T-helper 2 cell treated with Interferon-gamma antibody and Interleukin-4, amounts not matched to agents 100 ng/mL and 5 ng/mL, for 36 hours (primary cell): ENCODE data around the gene TMEM245. TPM values are rescaled to one million over a fixed set of nuclear protein-coding genes. Genes with fewer than 3 reads are reported as not detected.

Experiments
- intact Hi-C: fragments of 100-400 bp; cut with micrococcal nuclease; formaldehyde crosslinking; loops from one replicate; pipeline ENCODE4 v1.15.1; 2023
- total RNA-seq: library from RNA; stranded (reverse); gene quantifications from 2 replicates; pipeline ENCODE4 v1.2.3, GENCODE V29; 2022

TMEM245 gene
- total RNA-seq = 29.8 and 33.5 TPM in 2 replicates

DNA sequence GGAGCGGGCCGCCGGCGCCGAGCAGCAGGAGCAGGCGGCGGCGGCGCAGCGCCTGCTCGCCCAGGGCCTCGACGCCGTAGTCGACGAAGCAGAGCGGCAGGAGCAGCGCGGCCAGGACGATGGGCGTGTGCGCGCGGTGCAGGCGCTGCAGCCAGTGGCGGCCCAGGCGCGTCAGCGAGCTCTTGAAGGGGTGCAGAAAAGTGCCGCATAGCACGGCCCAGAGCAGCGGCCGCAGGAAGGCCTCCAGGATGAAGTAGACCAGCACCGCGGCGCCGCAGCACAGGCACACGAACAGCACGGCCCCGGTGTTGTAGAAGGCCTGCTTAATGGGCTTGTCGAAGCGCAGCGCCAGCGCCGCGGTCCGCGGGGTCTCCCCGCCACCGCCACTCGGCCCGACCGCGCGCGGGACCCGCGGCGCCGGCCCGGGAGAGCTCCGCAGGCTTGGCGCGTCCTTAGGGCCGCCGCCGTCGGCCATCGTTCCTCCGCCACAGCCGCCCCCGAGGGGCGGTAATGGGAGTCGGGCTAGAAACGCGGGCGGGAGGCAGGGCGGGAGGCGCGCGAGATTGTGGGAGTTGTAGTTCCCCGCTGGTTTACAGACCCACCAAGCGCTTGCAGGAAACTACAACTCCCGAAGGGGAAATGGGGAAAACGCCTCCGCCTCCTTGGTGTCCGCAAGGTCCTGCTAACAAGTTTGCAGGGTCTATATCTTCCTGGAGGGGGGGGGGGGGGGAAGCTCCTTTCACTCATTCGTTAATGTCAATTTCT, at the start of gene TMEM245:
TSS of gene TMEM245 (minus strand) at position 509 of the 765 bp plus-strand sequence. CDS start at position 475, 34 bp downstream.
- intact Hi-C loops = loop anchor here (1.0 to 10.0 kb wide), 9 partner anchors 18 to 1035 kb away; partner anchors contain the start of genes ABITRAM, CTNNAL1, ELP1 and EPB41L4B

DNA sequence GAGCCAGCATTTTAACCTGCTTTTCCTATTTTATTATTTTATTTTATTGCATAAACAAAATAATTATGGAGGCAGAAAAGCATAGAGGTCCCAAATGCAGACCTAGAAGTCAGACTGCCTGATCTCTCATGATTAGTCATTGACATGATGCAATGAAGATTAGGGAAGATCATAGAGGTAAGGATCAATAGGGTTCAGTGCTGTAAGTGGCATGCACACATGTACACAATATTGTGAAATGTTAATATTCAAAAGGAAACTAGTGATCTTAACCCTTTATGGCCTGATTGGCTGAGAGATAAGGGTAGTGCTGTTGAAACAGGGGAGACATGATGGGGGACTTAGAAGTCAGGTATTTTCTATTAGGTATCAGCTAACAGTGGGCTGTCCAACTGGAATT, 48.4 kb upstream of the TMEM245 start:
- intact Hi-C loops = no loop called here

DNA sequence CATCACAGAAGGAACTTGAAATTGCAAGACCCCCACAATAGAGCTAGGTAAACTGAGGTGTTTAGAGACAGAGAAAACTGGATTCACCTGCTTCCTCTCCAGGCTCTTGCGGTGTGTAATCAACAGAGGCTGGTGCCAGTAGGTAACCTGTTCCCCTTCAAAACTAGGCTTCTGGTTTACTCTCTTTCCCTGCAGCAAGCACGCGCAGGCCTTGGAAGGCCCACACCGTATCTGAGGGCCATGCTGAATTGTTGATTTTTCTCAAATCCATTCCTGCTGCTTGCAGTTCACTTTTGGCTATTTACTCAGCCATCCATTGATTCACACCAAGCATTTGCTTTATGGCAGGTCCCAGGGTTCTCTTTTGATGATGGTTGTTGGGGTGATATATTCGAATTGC, 48.0 kb upstream of the TMEM245 start:
- intact Hi-C loops = no loop called here

DNA sequence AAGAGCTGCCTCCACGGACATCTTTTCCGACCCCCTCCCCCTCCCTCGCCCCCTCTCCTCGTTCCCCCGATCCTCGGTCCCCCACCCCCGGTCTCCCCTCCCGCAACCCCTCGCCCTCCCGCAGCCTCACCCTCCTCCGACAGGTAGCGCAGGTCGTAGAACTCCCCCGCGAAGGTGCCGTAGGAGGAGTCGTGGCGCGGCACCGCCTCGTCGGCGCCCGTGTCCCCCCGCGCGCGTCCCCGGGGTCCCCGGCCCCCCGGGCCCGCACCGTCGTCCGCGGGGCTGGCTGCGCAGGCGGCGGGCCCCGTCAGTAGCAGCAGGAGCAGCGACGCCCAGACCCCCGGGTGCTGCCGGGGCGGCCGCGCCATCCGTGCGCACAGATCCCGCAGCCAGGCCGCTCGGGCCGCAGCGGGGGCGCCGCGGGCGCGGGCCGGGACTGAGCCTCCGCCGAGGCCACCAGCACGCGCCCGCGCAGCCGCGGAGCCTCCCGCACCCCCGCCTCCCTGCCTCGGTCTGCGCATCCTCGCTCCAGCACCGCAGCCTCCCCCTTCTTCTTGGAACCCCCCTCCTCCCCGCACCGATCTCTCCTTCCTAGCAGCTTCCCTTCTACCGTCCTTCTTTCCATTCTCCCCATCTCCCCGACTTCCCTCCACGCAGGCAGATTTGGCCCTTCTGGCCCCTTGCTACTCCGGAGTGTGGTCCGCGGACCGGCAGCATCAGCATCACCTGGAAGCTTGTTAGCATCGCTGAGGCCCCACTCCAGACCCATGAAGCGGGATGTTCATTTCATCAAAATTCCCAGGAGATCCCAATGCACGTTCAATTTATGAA, 47.2 kb upstream of the TMEM245 start, which contains the start of gene FRRS1L:
TSS of gene FRRS1L (minus strand) at position 479 of the 831 bp plus-strand sequence. CDS start at position 368, 111 bp downstream.
- intact Hi-C loops = no loop called here

DNA sequence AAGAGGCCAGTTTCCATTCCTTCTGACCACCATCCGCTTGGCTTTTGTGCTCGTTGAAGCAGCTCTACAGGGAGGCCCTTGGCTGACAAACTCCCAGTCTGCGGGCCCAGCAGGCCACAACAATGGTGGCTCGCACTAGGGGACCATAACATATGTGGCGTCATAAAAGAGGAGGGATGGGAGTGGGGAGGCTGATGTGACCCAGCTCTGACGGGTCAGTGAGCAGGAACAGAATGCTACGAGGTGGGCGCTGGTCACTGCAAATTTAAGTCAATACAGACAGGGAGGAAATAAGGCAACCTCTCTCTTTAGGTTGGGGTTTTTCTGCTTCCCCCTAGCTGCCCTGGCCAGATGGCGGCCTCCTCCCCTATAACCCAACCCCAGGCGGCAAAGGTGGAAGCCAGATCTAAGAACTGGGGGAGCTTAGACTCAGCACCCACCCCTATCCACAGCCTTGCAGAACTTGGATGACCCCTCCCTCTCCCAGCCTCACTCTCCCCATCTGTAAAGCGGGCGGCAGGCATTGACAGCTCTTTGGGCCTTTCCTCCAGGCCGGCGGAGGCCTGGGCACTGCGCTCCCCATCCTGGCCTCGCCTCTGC, 46.5 kb upstream of the TMEM245 start:
- intact Hi-C loops = no loop called here

DNA sequence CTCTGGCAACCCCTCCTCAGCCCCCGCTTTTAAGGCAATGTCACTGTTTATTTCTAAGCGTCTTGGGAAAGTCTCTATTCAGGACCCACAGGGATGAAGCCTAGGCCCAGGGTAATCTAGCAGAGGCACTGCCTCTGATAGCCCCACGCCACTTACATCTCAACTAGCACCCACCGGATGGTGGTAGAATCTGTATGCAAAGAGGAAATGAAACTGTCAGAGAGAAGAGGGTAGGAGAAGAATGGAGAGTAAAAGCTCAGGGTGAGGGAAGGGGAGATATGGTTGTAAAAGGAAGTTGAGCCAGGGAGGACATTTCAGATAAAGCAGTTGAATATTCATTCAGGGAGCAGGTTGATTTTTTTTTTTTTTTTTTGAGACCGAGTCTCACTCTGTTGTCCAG, 44.3 kb upstream of the TMEM245 start:
- intact Hi-C loops = no loop called here

DNA sequence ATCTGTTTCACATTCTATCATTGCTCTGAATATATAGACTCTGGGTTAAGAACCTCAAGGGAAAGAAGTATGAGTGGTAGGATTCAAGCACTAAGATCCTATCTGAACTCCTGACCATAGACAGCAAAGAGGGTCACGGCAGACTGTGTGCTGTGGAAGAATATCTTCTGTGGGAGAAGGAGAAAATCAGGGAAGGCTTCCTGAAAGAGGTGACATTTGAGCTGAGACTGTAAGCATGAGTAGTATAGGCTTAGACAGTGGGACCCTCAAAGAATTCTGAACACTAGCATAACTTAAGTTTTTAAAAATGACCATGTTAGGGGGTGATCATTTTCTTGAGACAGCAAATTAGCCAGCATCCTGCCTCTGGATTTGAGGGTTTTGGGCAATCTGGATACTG, 43.4 kb upstream of the TMEM245 start:
- intact Hi-C loops = no loop called here

DNA sequence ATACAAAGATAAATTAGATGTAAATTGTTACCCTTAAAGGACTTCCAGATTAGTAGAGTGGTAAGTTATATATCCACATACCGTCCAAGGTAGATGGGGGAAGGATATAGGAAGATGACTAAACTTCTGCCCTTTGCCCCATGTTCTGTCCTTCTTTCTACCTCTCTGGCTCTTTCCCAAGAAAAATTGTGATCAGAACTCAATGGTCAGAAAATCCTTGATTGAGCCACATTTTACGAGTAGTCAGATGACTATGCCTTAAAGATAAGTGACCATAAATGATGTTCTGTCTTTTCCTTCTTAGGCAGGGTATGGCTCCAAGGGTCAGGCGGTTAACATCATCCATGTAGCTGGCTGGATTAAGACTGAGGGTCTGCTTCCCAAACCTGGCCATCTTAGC, 42.9 kb upstream of the TMEM245 start:
- intact Hi-C loops = no loop called here

DNA sequence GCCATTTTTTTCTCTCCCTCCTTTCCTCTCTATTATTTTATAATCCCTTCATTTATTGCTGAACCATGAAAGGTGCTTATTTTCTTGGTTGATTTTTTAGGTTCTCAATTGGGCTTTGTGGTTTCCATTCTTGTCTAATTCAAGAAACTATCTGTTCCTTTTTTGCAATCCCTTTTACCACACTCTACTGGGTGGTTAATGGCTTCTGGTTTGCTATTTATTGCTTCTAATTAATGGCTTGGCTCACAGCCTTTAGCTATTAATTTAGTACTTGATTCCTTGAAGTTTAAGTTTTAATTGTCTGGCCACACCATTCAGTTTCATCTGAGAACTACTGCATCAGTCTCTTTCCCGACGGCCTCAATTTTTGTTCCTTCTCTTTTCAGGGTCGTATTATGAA, 41.7 kb upstream of the TMEM245 start:
- intact Hi-C loops = no loop called here

DNA sequence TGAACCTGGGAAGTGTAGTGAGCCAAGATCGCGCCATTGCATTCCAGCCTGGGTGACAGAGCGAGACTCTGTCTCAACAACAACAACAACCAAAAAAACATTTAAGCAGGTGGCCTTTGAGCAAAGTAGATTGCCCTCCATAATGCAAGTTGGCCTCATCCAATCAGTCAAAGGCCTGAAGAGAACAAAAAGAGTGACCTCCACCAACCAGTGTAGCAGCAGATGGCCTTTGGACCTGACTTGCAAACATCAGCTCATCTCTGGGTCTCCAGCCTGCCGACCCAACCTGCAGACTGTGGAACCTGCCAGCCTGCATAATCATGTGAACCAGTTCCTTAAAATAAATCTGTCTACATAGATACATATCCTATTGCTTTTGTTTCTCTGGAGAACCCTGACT, 39.8 kb upstream of the TMEM245 start:
- intact Hi-C loops = no loop called here

DNA sequence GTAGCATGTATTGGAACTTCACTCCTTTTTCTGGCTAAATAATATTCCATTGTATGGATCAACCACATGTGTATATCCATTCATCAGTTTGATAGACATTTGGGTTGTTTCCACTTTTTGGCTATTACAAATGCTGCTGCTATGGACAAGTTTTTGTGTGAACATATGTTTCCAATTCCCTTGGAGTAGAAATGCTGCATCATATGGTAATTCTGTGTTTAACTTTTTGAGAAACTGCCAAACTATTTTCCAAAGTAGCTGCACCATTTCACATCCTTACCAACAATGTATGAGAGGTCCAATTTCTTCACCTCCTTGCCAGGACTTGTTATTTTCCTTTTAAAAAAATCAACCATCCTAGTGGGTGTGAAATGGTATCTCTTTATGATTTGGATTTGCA, 38.9 kb upstream of the TMEM245 start:
- intact Hi-C loops = no loop called here

DNA sequence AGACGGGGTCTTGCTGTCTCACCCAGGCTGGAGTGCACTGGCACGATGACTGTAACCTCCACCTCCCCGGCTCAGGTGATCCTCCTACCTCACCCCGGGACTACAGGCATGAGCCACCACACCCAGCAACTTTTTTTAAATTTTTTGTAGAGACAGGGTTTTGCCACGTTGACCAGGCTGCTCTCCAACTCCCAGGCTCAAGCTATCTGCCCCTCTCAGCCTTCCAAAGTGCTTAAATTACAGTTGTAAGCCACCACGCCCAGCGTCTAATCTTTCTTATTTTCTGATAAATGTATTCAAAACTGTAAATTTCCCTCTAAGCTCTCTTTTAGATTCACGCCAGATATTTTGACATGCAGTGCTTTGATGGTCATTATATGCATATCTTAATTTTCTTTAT, 37.0 kb upstream of the TMEM245 start:
- intact Hi-C loops = no loop called here

DNA sequence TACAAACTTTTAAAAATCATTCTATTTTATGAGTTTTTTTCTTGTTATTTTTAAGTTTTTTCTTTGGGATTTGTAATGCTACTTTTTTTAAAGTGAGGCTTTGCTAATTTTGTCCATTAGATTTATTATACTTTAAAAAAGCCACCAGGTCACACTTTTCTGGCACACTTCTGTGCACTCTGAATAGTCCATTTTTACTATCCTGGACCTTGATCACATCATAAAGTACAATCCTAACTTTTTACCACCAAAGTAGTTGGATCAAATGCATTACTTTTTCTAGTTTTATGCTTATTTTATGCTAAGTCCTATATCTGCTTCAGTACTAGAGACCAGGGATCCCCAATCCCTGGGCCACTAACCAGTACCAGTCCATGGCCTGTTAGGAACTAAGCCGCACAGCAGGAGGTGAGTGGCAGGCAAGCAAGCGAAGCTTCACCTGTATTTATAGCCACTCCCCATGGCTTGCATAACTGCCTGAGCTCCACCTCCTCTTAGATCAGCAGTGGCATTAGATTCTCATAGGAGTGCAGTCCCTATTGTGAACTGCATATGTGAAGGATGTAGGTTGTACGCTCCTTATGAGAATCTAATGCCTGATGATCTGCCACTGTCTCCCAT, 31.3 kb upstream of the TMEM245 start:
- intact Hi-C loops = no loop called here

DNA sequence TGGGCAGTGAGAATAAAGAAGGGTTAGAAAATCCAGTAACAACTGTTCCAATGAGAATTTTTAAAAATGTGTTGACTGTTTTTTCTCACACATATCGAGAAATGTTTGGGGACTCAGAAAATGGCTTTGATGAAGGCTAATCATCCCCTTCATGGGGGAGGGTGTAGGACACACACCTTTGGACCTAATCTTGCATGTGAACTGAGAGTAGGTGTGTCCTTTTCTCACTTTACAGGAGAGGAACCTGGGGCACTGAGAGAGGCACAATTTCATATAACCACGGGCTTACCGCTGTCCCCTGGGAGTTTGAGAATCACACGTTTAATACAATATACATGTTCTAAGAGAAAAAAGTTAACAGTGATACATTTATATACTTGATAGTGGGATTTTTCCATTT, 30.0 kb upstream of the TMEM245 start:
- intact Hi-C loops = no loop called here

DNA sequence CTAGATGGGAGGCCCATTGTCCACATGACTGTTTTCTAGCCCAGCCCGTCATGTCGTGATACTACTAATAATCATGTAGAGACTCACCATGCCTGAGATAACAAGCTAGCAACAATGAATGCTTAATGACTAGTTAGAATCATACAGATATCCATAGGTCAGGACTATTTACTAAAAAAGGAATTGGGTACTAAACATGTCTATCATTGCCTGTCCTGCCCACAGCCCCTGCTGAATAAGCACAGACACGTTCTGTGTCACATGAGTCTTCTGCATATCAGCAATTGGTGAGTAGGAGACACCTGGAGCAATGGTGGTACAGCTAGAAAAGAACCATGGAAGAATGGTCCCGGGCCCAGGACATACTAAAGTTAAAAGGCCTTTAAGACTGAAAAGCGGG, 29.3 kb upstream of the TMEM245 start:
- intact Hi-C loops = no loop called here

DNA sequence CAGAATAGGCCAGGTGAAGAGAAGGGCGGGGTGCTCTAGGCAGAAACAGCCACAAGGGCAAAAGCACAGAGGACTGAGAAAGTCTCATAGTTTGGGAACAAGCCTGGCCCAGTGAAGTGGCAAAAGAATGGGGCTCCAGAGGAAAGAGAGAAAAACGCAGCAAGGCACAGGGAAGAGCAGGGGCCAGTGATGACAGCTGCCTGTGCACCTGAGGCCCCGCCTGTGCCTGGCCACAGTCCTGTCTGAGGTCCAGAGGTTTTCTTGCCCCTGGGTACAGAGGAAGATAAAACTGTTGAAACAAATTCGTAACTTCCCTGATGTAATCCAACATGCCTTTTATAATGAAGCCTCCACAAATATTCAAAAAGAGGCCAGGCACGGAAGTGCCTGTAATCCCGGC, 25.3 kb upstream of the TMEM245 start:
- intact Hi-C loops = no loop called here

DNA sequence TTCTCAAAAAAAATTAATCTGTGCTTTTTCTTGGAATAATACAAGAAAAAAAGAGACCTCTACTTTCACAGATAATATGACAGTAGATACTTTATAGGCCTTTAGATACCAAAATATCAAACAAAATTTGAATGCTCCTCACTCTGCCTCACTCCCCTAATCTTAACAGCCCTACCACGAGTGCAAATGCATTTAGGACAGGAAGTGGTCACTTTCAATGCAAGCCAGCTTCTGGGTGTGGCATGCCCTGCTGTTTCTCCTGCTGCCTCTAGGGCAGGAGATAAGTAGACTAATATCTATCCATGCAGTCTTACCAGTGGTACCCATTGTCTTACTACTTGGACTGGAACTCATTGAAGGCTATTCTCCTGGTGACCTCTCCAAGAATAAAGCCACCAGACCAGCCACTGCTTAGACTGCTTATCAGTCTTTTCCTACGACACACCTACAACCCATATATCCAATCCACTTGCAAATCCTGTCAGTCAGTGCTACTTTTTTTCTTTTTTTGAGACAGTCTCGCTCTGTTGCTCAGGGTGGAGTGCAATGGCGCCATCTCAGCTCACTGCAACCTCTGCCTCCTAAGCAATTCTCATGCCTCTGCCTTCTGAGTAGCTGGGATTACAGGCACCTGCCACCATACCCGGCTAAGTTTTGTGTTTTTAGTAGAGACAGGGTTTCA, 24.3 kb upstream of the TMEM245 start:
- intact Hi-C loops = no loop called here

DNA sequence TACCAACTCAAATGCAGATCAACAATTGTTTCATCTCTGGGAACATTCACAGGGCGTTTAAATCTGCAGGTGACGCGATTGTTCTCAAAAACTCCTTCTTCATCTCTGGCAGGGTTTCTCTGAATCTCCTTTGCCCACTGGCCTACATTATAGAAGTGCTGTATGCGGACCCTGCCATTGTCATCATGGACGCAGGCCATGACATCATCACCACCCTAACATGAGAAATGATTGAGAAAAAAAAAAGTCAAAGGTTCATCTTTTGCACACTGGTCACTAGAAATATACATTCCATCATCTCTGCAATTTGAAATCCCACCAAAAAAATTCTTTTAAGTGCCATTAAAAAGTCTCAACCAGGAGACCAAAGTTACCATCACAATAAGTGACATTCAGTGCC, 21.6 kb upstream of the TMEM245 start:
- intact Hi-C loops = no loop called here

DNA sequence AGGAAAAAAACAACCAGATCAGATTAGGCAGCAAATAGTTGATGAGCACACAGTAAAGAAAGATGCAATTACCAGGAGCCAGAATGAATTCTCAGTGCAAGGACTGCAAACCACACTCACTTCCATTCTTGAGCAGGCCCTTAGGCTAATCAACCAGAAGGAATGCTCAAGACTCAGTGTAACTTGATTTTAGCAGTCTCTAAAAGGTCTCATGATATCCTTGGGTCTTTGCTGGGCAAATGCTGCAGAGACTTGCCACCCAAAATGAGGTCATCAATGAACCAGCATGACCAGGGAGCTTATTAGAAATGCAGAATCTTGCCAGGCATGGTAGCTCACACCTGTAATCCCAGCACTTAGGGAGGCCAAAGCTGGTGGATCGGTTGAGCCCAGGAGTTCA, 20.1 kb upstream of the TMEM245 start:
- intact Hi-C loops = no loop called here

DNA sequence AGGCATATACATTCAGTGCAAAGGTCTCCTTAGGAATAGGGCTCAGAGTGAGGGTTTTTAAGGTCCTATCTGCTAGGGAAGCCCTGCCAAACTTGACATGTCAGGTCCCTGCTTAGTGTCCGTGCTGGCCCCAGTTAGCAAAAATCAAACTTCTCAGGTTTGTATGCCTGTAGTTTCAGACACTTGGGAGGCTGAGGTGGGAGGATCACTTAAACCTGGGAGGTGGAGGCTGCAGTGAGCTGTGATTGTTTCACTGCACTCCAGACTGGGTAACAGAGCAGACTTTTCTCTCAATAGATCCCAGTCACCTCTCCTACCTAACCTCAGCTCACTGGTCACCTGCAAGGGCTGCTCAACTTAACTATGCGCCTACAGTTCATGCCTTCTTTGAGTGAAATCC, 18.7 kb upstream of the TMEM245 start:
- intact Hi-C loops = no loop called here

DNA sequence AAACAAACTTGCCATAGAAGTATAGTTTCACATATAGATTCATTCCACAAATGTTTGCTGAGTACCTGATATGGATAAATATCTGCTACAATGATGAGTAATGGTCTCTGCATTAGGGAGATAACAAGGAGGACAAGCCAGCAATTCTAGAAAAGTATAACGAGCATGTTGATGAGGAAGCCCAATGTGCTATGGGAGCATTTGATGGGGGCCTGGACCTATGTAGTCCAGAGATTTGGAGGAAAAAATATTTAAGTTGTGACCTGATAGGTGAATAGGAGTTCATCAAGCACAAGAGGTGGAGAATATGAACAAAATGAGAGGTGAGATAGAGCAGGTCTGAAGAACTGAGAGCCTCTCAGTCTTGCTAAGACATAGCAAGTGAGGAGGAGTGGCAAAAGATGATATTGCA, 14.4 kb upstream of the TMEM245 start:
- intact Hi-C loops = no loop called here
